CD4-positive, alpha-beta T cell treated with Interferon alpha-2 for 1 hour (primary cell): ENCODE measurements around the gene ICAM5.
"Not testable (repeated sequence)": the region's sequence is repeated elsewhere in the genome, so short reads cannot be mapped to it uniquely, and the experiment has no call there.

Experiments used
- DNase-seq, 2 donors: peaks; one replicate each; pipeline ENCODE4 v3.0.0-alpha.2; 2020 to 2022

ICAM5 gene

DNA sequence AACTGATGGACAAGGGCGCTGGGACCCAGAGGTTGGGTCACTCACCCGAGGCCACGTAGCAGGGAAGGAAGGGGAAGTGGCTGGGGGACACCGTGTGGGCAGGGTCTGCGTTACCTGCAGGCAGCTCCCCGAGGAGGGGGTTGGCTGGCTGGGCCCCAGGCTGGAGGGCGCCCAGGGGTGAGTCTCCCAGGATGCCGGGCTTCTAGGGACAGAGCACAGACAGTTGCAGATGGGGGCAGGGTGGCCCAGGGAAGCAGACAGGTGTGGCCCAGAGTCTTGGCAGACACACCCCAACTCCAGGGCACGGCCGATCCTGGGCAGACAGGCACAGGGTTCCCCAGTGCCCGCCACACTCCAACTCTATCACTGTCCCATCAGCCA lies 31.7 kb downstream of the ICAM5 start:
- DNase-seq: no peak

DNA sequence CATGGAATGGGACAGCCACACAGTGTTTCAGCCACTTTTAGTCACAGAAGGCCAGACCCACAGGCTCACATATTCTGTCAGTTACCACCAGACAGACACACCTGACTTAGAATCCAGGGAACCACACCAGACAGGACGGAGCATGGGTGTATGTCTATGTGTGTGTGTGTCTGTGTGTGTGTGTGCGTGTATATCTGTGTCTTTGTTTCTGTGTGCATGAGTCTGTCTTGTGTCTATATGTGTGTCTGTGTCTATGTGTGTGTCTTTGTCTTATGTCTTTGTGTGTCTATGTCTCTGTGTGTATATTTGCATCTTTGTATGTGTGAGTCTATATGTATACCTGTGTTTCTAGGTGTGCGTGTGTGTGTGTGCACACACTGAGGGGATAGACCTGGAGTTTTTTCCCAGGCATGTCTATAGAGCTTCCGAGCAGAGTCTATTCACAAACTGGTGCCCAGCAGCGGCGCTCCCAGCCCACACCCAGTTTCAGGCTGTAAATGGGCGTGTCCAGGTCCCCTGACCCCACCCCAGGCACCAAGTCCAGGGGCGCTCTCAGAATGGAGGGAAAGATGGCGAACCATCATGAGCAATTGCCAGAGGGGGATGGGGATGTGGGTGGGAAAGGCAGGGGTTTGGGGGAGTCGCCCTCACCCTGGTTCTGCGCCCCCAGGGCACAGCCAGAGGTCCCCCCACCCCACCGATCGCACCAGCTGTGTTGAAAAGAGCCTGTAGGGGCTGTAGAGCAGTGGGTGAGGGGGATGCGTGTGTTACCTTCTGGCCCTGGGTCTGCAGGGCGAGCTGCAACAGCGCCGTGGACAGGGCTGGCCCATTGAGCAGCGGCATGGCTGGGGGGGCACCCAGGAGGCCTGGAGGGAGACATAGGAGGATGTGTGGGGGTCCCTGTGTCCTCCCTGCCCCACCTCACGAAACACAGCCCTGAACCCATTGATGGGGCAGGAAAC lies 32.4 kb downstream of the ICAM5 start:
- no peak for DNase-seq

DNA sequence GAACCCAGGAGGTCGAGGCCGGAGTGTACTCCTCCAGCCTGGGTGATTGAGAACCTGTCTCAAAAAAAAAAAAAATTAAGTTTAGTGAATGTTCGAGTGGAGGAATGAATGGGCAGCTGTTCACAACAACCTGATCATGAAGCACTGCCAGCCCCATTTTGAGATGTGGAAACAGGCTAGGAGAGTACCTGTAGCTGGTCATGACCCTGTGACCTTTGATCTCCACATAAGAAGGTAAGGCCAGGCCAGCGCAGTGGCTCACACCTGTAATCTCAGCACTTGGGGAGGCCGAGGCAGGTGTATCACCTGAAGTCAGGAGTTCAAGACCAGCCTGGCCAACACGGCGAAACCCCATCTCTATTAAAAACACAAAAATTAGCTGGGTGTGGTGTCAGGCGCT lies 36.0 kb downstream of the ICAM5 start:
- no peak for DNase-seq

DNA sequence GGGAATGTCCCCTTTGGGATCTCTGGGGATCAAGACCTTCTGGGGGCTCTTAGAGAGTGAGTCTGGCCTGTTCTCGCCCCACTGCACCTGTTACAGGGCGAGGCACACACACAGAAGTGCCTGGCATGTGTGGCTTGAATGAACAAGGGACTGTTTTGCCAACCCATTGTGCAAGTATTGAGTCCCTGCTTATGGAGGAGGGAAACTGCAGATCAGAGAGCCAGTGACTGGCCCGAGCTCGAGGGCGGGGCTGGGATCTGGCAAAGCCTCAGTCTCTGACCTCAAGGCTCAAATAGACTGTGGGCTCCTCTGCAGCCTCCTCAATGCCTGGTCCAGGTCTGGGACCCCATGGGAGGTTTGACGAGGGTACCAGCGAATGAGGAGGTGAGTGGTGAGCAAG lies 38.0 kb downstream of the ICAM5 start:
- DNase-seq: no peak

DNA sequence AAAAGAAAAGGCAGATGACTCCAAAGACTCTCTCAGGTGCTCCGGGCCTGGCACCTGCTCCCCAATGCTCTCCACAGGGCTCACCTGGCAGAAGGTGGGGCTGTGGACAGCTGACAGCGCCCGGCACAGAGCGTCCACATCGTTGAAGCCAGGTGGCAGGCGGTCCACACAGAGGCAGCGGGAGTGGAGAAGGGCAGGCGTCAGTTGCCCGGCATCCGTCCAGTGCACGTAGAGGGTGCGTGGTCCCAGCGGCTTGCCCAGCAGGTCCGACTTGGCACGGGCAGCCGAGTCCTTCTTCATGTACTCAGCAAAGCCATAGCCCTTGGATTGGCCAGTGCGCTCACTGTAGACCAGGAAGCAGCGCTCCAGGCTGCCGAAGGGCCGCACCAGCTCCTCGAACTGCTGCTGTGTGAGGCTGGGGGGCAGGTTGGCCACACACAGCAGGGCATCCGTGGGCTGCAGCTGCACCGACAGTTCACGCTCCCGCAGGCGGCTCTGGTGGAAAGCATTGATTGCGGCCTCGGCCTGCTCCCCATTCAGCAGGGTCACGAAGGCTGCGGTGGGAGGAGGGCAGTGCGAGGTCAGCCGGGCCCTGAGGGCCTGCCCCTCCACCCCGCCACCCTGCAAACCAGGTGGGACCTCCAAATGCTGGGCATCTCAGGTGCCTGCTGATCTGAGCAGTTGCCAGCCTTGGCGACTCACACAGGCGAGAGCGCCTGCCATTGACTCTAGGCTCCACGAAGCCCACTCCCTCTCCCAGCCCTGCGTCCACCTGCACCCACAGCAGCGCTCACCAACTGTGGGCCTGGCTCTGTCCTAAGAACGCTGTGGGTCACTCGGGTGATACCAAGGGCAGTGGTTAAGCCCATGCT lies 39.0 kb downstream of the ICAM5 start:
- no peak for DNase-seq

DNA sequence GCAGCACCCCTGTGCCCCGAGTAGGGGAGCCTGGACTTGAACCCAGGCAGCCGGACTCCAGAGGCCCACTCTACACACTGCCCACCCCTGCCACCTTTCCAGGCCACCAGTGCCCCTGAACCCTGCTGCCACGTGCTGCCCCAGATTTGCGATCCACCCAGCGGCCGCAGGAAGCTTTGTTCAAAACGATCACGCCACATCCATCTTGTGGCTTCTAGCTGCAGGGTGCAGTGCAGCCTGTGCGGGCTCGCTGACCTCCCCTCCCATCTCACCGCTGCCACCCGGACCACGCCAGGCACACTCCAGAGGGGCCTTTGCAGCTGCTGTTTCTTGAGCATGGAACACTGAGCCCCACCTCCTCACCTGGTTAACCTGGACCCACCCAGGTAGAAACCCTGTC lies 39.8 kb downstream of the ICAM5 start:
- no peak for DNase-seq

DNA sequence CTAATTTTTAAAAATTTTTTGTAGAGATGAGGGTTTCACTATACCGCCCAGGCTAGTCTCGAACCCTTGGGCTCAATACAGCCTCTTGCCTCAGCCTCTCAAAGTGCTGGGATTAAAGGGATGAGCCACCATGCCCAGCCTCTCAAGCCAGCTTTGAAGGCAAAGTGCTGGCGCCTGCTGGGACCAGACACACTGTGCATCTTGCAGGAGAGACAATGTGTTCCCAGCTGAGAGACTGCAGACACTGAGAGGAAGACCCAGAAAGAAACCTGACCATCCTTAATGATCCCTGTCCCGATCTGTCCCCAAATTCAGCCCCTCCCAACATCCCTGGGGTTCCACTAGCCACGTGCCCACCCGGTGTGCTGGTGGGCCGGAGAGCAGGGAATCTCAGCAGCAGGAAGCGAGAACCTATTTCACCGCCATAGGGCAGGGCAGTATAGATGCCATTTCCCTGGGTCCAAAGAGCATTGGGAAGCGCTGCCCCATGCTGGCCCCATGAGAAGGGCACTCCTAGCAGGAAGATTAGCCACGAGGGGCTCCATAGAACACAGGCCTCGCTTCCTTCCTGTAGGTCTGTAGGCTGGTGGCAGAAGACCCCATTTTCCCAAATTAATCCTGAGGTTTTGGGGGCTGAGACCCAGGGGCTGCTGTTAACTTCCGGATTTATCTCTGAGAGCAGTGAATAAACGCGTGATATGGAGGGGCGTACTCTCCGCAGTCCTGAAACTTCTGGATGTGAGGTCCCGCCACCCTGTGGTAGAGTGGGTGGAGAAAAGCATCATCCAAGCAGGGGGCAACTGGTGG lies 42.6 kb downstream of the ICAM5 start:
- DNase-seq: no peak

DNA sequence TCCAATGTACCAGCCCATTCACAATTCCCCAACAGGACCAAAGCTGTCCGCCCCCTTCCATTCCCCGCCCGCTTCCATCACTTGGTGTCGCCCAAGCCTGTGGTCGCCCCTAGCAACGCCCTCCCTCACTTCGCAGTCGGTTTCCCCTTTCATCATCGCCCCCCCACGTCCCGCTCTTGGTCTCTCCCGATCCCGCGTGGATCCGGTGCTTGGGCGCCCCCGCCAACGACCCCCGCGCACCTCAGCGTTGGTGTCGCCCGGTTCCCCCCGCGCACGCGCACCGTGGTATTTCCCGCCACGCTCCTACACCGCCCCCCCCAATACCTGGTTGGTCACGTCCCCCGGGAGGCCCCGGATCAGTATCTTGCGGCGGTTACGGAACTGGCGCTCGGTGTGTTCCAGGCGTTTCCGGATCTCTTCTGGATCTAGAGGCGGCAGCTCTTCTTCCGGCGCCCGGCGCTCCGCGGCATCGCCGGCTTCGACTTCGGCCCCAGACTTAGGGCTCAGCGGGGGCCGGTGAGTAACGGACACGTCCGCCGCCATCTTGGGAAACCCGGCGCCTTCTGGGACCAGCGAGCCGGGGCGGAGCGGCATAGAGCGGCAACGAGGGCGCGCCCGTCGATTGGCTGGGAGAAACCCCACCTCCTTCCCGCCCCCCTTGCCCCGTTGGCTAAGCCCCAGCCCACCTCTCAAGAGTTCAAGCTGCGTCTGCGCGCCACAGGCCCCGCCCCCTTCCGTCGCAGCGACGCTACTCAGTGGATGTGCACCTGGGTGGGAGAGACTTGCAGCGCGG lies 43.4 kb downstream of the ICAM5 start, which contains the start of gene RAVER1:
RAVER1 (minus strand) TSS at position 565 of the 793 bp plus-strand sequence; CDS start at position 543, 22 bp downstream.
- DNase-seq: peak; percentile 97 to 98

DNA sequence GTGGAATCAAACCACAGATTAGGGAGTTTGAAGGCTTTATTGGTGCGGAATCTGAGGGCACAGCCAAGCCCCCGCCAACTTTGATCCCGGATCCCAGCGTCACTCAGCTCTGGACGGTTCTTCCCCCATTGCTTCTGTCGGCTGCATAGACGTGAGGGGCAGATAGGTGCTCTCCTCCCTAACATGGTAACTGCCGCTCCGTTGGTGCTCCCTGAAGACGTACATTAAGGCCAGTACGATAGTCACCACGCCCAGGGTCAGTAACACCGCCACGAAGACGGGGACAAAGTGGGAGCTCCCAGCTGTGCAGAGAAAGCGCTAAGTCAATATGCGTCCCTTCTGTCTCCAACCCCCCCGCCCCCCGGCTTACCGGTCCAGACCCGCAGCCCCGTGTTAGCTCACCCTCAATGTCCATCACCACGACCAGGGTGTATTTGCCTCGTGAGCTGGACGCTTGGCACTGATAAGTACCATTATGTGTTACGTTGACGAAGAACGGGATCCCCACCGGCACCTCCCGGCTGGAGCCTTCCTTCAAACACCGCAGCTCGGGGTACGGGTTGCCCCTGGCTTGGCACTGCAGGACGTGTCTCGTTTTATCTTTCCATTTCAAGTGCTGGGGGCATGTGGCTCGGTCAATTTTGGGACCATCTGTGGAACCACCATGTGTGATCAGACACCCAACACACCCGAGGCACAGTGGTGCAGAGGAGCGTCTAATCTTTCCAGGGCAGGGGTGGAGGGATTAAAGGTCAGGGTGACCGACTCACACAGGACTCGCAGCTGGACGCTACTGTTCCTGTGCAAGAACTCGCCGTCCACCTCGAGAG lies 44.2 kb downstream of the ICAM5 start:
- DNase-seq: no peak

DNA sequence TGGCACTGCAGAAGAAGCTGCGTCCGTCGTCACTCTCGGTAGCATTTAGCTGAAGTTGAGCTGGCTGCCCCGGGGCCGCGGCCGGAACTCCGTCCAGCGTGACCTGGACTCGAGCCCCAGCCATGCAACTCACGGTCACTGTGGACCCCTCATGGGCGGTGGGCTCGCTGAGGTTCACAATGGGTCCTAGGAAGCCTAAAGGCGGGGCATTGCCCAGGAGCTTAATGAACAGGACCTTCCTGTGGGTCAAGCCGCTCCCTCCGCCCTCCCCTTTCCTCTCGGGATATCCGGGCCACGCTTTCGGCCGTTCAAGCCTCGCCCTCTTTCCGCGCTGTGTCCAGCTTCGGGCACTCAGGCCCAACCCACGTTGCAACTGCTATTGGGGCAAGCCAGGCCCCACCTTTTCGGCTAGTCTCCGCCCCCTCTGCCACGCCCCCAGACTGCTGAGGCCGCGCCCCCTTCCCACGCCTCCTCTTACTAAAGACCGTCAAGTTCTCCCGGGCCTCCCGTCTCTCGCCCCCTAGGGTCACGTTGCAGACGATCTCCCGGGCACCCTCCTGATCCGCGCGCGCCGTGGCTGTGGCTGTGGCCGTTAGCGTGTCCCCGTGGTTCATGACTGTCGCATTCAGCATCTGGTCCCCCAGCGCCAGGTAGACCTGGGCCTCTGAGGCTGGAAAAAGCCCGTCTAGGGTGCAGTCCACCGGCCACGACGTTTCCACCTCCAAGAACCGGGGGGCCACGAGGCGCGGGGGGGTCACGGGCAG lies 45.0 kb downstream of the ICAM5 start:
- peak; percentile 41 to 42 for DNase-seq

DNA sequence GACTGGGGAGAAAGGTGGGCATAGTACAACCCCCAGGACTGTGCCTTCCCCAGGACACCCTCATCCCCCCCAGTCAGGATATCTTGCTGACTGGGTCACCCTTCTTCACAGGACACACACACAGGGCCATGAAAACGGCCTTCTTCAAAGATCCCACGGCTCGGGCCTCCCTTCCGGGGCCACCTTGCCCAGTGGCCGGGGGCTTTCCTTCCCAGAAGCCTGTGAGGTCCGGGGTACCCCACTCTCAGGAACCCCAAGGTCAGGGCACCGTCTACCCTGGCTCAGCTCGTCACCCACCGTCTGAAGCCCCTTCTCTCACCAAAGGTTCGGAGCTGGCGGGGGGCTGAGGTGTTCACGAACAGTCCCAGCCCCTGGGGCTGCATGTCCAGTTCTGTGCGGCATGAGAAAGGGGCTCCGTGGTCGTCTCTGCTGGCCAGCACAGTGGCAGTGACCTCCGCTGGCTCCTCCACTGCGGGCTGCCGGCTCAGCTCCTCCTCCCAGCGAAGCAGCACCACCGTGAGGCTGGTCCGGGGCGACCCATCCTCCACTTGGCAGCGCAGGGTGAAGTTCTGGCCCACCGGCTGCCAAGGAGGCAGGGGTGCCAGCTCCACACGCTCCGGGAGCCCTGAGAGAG lies 45.7 kb downstream of the ICAM5 start:
- DNase-seq: no peak

DNA sequence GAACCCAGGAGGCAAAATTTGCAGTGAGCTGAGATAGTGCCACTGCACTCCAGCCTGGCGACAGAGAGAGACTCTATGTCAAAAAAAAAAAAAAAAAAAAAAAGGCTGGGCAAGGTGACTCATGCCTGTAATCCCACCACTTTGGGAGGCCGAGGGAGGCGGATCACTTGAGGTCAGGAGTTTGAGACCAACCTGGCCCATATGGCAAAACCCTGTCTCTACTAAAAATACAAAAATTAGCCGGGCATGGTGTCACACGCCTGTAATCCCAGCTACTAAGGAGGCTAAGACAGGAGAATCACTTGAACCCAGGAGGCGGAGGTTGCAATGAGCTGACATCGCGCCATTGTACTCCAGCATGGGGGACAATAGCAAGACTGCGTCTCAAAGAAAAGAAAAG lies 47.0 kb downstream of the ICAM5 start:
- not testable (repeated sequence) for DNase-seq

DNA sequence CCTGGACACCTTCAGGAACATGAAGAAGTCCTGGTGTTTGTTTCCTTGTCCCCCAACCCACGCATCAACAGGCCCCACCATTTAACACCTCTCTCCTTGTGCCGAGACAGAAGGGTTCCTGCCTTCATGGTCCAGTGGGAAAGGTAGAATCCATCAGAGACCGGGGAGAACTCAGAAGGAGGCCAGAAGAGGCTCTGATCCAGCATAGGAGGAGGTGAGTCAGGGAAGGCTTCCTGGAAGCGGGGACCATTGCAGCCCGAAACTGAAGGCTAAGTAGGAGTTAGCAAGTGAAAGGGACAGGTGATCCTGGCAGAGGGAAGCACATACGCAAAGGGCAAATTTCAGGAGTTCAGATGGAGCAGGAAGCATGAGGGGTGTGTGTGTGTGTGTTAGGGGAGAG lies 49.2 kb downstream of the ICAM5 start:
- peak in 1 of 2 donors; percentile 7 for DNase-seq

DNA sequence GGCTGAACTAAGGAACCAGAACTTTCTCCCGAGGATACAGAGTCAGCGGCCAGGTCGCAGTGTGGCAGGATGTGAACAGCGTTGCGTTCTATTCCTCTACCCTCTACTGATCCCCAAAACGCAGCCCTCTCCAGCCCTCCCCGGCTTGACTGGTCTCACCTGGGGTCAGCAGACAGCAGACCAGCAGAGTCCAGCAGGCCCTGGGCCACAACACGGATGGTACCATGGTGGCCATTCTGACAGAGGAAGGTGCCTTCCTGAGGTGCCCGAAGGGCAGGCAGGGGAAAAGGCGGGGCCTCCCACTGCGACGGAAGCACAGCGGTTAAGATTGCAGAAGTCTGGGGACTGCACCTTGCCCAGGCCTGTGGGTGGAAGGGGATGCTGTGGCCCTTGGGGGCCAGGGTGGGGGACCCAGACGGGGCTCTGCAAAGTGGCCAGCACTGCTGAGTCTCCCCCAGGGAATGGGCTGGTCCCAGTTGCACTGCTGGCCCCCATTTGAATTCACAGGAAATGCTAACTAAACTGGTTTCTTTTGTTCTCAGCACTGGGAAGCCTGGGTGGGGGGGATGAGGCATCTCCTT lies 49.7 kb downstream of the ICAM5 start, which contains the start of gene ICAM3:
ICAM3 (minus strand) TSS at position 245 of the 581 bp plus-strand sequence; CDS start at position 235, 10 bp downstream.
- DNase-seq: peak; percentile 64 to 68

DNA sequence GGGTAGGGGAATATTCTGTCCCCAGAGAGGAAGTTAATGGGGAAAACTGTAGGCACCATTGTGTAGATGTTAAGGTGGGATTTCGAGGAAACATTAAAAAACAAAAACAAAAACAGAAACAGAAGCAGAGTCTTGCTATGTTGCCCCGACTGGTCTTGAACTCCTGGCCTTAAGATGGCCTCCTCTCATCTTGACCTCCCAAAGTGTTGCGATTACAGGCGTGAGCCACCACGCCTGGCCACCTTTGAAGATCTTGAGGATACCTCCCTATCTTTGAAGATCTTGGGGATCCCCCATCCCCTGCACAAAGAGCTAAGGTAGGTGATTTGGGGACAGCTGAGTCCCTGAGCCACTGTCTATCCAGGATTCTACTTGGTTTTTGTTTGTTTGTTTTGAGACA lies 50.2 kb downstream of the ICAM5 start:
- peak in 1 of 2 donors; percentile 19 for DNase-seq

DNA sequence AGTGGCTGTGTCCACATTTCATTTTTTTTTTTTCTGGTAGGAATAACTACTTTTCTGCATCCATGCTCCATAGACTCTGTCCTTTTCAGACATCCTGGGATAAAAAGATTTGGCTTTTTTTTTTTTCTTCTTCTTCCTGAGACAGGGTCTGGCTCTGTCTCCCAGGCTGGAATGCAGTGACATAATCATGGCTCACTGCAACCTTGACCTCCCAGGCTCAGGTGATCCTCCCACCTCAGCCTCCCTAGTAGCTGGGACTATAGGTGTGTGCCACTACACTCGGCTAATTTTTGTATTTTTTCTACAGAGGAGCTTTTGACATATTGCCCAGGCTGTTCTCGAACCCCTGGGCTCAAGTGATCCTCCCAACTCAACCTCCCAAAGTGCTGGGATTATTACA lies 53.7 kb downstream of the ICAM5 start:
- no peak for DNase-seq

DNA sequence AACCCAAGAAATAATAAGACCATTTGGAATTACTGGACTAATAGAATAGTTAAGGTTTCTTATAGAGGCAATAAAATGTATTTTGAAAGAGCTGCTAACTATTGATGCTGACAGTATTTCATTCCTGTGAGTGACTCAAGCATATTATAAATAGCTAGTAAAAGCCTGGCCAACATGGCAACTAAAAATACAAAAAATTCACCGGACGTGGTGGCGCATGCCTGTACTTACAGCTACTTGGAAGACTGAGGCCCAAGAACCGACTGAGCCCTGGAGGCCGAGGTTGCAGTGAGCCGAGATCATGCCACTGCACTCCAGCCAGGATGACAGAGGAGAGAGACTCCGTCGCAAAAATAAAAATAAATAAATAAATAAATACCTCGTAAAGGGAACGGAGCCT lies 55.0 kb downstream of the ICAM5 start:
- DNase-seq: no peak
